SK-N-SH (cell line): Measurements from ENCODE around the gene HDAC4.

Experiments used
- EP300 ChIP-seq, 2 experiments: IDR thresholded peaks; 2 replicates each; pipeline versions ENCODE4 v1.4.0 to v1.6.1; 2012; ENCODE audit warnings: borderline replicate concordance in 1 of 2, low read depth in 1 of 2, low read length in 1 of 2
- GABPA ChIP-seq: IDR thresholded peaks from 2 replicates; pipeline ENCODE4 v1.4.0; 2012; ENCODE audit warnings: low read depth, mild to moderate bottlenecking
- POLR2AphosphoS5 ChIP-seq: IDR thresholded peaks from 2 replicates; pipeline ENCODE4 v1.6.1; 2012; ENCODE audit warnings: low read depth, low read length
- RAD21 ChIP-seq: IDR thresholded peaks from 2 replicates; pipeline ENCODE4 v1.6.1; 2012; ENCODE audit warnings: mild to moderate bottlenecking, low read length
- TAF1 ChIP-seq: IDR thresholded peaks from 2 replicates; pipeline ENCODE4 v1.6.1; 2012; ENCODE audit warnings: low read depth, mild to moderate bottlenecking, low read length, moderate library complexity, borderline replicate concordance
- TF ChIP-seq, protein P1 (sequence below): fragments of 200-600 bp; sonication (generic); IDR thresholded peaks from 2 replicates; pipeline ENCODE4 v1.6.1; 2017; ENCODE audit warnings: antibody characterized with exemption, mild to moderate bottlenecking, moderate library complexity
- TF ChIP-seq, protein P2 (sequence below): IDR thresholded peaks from 2 replicates; pipeline ENCODE4 v1.4.0; 2012; ENCODE audit warnings: low read depth
- TF ChIP-seq, protein P3 (sequence below): fragments of 150-350 bp; IDR thresholded peaks from 2 replicates; pipeline ENCODE4 v1.6.1; 2017; ENCODE audit warnings: antibody characterized with exemption, low read length, low read depth, borderline replicate concordance
- TF ChIP-seq, protein P4 (sequence below): IDR thresholded peaks from 2 replicates; pipeline ENCODE4 v1.4.0; 2012; ENCODE audit warnings: low read depth, borderline replicate concordance

DNA sequence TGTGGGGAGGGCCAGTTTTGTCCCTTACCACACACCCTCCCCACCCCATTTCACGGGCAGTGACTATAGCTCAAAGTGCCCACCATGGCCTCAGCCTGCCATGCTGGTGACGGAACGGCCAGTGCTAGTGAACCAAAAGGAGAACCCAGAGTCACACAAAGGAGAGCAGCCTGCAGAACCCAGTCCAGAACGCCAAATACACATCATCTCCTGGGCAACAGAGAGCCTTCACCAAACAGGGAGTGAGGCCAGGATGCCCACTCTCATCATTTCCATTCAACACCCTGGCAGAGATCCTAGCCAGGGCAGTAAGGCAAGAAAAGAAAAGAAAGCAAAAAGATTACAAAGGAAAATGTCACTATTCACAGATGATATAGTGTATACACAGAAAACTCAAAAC lies 38.3 kb downstream of the HDAC4 start:
- TF ChIP-seq POLR2AphosphoS5: no peak
- TF ChIP-seq TAF1: no peak
- TF ChIP-seq, protein P1, sequence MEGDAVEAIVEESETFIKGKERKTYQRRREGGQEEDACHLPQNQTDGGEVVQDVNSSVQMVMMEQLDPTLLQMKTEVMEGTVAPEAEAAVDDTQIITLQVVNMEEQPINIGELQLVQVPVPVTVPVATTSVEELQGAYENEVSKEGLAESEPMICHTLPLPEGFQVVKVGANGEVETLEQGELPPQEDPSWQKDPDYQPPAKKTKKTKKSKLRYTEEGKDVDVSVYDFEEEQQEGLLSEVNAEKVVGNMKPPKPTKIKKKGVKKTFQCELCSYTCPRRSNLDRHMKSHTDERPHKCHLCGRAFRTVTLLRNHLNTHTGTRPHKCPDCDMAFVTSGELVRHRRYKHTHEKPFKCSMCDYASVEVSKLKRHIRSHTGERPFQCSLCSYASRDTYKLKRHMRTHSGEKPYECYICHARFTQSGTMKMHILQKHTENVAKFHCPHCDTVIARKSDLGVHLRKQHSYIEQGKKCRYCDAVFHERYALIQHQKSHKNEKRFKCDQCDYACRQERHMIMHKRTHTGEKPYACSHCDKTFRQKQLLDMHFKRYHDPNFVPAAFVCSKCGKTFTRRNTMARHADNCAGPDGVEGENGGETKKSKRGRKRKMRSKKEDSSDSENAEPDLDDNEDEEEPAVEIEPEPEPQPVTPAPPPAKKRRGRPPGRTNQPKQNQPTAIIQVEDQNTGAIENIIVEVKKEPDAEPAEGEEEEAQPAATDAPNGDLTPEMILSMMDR: no peak
- TF ChIP-seq, protein P2, sequence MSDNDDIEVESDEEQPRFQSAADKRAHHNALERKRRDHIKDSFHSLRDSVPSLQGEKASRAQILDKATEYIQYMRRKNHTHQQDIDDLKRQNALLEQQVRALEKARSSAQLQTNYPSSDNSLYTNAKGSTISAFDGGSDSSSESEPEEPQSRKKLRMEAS: no peak
- no peak for TF ChIP-seq EP300 (IDR thresholded peaks at IDR 0.05; ENCODE audit: borderline replicate concordance in 1 of 2, low read depth in 1 of 2, low read length in 1 of 2)
- TF ChIP-seq, protein P3, sequence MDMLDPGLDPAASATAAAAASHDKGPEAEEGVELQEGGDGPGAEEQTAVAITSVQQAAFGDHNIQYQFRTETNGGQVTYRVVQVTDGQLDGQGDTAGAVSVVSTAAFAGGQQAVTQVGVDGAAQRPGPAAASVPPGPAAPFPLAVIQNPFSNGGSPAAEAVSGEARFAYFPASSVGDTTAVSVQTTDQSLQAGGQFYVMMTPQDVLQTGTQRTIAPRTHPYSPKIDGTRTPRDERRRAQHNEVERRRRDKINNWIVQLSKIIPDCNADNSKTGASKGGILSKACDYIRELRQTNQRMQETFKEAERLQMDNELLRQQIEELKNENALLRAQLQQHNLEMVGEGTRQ: no peak
- TF ChIP-seq, protein P4, sequence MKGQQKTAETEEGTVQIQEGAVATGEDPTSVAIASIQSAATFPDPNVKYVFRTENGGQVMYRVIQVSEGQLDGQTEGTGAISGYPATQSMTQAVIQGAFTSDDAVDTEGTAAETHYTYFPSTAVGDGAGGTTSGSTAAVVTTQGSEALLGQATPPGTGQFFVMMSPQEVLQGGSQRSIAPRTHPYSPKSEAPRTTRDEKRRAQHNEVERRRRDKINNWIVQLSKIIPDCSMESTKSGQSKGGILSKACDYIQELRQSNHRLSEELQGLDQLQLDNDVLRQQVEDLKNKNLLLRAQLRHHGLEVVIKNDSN: no peak
- TF ChIP-seq GABPA: no peak
- TF ChIP-seq RAD21: no peak
